HG02970 (cell line): ENCODE data around the gene SNHG17.
A peak's percentile ranks its signal among the peaks of the same experiment; 100 is the strongest.
"Not testable (repeated sequence)": the region's sequence is repeated elsewhere in the genome, so short reads cannot be mapped to it uniquely, and the experiment has no call there.

ENCODE experiments used
- ATAC-seq: cut with Tn5 transposase; IDR thresholded peaks from one replicate; pipeline ENCODE4 v1.9.1; 2021; ENCODE audit warnings: mild to moderate bottlenecking, moderate library complexity, moderate number of reproducible peaks; ENCODE audit not compliant: unreplicated experiment, low FRiP score

Gene SNHG17

DNA sequence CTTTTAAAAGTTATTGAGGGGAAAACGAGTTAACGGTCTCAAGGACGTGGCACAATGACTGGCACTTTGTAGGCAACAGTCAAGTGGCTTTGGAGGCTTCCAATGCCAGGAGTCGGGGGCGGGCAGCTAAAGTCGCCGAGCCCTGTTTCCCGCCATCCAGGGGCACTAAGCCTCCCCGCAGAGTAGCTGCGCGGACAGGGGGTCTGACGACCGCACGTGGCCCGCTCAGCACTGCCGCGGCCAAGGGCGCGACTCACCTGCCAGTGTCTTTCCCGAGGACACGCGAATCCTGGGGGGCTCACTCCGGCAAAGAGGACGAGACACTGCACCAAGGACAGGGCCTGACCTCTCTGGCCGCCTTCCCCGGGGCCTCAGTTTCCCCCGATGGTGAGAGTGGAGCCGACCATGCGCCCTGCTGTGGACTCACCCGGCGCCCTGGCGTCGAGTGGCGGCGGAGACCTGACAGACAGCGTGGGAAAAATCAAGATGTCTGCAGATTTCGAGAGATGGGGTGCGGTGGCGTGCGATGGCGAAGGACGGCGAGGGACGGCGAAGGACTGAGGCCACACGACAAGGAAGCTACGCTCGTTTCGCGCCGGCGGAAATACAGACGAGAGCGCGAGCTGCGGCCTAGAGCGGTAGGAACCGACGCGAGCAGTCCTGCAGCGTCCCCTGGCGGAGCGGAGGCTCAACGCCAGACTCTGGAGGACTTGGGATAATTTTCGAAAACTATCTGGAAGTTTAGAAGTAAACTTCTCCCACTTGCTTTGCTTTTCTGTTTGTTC, at the start of gene SNHG17:
Gene SNHG17 (minus strand): TSS at position 559 of the 785 bp plus-strand sequence.
- no peak for ATAC-seq

- ATAC-seq: no peak
These were observed 44.5 kb upstream of the SNHG17 start for GRCh38 chr20:38479596-38479995.

DNA sequence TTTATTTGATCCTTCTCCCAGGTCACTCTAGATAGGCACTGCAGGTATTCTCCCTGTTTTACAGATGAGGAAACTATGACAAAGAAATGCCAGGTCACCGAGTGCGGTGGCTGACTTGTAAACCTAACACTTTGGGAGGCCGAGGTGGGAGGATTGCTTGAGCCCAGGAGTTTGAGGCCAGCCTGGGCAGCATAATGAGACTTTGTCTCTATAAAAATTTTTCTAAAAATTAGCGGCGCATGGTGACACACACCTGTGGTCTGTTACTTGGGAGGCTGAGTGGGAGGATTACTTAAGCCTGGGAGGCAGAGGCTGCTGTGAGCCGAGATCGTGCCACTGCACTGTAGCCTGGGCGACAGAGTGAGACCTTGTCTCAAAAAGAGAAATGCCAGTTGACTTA, 42.6 kb upstream of the SNHG17 start:
- no peak for ATAC-seq

DNA sequence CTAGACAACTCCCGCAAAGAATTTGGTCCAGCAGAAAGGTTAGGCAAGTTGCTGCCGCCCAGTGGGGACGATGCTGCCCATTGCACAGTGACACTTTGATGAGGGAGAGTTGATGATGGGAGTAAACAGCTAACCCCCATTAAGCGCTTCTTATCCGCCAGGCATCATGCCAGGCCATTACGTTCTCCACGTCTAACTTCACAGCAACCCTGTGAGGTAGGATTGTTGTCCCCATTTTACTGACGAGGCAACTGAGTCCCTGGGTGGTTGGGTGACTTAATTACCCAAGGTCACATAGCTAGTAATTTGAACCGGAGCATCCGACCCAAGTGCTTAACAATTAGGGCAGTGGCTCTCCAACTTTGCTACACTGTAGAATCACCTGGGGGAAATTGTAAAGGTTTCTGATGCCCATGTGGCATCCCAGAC, 38.3 kb upstream of the SNHG17 start:
- no peak for ATAC-seq

GRCh38 chr20:38472513-38473366, 37.6 kb upstream of the SNHG17 start, which contains the start of gene RALGAPB:
RALGAPB (plus strand) TSS chr20:38472843; CDS start chr20:38488433, 15,590 bp downstream.
- ATAC-seq: peak; percentile 89

DNA sequence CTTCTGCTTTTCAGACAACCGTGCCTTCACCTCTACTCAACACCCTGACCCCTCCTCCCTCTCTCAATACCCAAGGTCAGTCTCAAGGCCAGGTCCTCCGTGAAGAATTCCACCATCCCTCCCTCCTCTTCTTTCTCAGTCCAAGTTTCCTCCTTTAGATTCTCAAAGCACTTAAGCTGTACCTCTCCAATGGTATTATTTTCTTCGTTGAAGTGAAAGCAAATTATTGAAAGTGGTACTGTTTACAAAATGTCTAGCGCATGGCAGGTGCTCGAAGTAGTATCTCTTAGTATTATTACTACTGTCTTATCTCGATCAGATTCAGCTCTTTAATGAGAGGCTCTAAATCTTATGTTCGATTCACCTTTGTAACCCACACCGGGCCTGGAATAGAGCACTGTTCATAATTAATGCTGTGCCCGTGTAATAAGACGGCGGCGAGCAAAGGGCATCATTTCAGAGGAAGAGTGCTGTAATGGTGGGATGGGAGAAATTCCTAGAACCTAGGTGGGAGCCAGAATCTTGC, 36.9 kb upstream of the SNHG17 start:
- no peak for ATAC-seq

GRCh38 chr20:38471245-38471644, 36.1 kb upstream of the SNHG17 start:
- ATAC-seq: no peak

DNA sequence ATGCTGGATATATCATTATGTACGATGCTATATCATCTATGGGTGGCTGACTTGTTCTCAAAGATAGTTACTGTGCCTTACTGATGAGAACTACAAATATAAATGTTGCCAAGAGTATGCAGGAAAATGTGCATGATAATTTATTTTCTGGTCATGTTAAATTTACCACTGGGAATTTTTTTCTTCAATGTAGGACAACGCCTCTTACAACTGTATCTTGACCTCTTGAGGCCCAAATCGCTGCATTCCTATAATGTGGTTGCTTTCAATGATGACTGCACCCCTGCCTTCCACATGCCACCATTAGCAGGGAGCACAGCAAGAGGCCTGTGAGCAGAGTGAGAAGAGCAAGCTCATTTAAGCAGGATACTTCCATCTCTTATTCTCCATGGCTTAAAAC, 31.9 kb upstream of the SNHG17 start:
- ATAC-seq: no peak

GRCh38 chr20:38466171-38466570, 31.0 kb upstream of the SNHG17 start:
- no peak for ATAC-seq

GRCh38 chr20:38461569-38461968, 26.4 kb upstream of the SNHG17 start:
- not testable (repeated sequence) for ATAC-seq

GRCh38 chr20:38461167-38461566, 26.0 kb upstream of the SNHG17 start:
- ATAC-seq: not testable (repeated sequence)

GRCh38 chr20:38460631-38461030, 25.5 kb upstream of the SNHG17 start:
- ATAC-seq: not testable (repeated sequence)

- no peak for ATAC-seq
These were observed 25.0 kb upstream of the SNHG17 start for GRCh38 chr20:38460040-38460623.

DNA sequence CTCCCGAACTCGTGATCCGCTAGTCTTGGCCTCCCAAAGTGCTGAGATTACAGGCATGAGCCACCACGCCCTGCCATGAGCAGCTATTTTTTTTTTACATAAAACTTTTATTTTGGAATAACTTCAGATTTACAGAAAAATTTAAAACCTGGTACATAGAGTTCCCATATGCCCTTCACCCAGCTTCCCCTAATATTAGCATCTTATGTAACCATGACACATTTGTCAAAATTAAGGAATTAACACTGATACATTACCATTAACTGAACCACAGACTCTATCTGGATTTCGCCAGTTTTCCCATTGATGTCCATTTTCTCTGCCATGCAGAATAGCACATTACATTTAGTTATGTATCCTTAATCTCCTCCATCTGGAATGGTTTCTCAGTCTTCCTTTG, 23.2 kb upstream of the SNHG17 start:
- ATAC-seq: no peak

- ATAC-seq: no peak
These were observed 19.7 kb upstream of the SNHG17 start for GRCh38 chr20:38454556-38455473.

- ATAC-seq: no peak
These were observed 18.8 kb upstream of the SNHG17 start for GRCh38 chr20:38453941-38454340.

GRCh38 chr20:38452880-38453624, 17.9 kb upstream of the SNHG17 start:
- no peak for ATAC-seq

DNA sequence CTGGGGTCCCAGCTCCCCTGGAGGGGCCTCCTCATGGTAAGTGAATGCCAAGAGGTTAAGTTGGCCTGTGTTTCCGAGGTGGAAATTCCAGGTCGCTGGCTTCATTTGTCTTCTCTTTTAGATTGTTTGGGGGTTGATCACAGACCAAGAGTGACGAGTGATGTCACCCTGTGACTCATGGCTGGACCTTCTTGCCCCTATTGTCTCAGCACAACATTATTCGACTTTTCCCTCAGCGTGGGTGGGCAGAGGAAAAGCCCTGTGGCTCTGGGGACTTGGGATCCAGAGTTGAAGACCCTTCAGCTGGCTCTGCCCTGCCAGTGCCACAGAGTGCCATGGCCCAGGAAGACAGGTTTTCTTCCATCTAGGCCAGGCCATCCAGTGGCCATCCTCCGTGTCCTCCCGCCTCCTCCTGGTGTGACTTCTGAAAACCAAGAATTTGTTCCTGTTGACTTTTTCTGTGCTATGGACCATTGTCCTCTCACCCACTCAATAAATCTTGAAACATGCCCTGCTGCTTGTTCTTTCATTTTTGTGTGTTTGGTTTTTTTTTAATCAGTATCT, 15.4 kb upstream of the SNHG17 start:
- no peak for ATAC-seq

- no peak for ATAC-seq
These were observed 13.9 kb upstream of the SNHG17 start for GRCh38 chr20:38449046-38449445.
